ENCODE results near the gene YARS1.
"Not testable (repeated sequence)": the region's sequence is repeated elsewhere in the genome, so short reads cannot be mapped to it uniquely, and the experiment has no call there.

The YARS1 gene

DNA sequence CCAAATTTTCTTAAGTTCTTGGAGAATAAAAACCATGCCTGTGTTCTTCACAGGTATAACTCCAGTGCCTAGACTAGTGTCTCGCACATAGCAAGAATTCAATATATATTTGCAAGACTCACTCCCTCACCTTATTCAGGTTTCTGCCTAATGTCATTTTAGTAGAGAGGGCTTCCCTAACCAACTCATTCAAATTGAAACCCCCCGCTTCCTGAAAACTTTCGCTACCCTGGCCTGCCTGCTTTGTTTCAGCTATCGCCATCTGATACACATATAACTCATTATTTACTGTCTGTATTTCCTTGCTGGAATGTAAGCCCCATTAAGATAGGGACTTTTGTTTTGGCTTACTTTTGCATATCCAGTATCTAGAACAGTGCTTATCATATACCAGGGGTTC lies 8.6 kb downstream of the YARS1 start:
- Histone ChIP-seq H3K27me3 (ENCODE audit: insufficient read depth, low read length) (no peaks in the 10 kb centered on the region), H3K36me3 (ENCODE audit: insufficient read depth, low read length) (peaks cover 54% of the 10 kb centered on the region), H3K9me3 (ENCODE audit: low read length) (peaks cover 12% of the 10 kb centered on the region), H3K4me1 (ENCODE audit: insufficient read depth, low read length) (no peaks in the 10 kb centered on the region), H3K4me3 (ENCODE audit: low read length) (no peak overlapping the region), H2AFZ (ENCODE audit: low read depth, low read length) (no peak overlapping the region)

DNA sequence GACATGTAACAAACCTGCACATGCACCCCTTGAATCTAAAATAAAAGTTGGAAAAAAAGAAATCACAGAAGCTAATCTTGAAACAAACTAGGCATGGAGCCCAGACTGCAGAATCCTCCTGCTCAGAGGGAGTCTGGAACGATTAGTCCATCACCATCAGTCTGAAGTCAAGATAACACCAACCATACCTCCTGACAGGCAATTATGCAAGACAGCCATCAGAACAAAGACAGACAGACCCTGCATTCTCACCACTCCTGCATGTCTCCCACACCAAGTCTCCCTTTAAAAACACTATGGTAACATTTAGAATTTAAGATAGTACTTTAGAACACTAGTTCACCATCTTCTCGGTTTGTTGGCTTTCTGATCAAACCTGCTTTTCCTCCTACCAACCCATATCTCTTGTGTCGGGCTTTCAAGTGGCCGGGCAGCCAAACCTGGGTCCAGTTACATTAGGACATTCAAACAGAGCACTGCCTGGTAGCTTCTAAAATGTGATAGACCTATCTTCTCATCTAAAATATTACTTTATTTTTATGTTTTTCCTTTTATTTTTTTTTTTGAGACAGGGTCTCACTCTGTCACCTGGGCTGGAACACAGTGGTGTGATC lies 10.1 kb downstream of the YARS1 start:
- no peaks in the 10 kb centered on the region for H3K4me1 ChIP-seq (ENCODE audit: insufficient read depth, low read length)
- no peak overlapping the region for H2AFZ ChIP-seq (ENCODE audit: low read depth, low read length)
- peaks cover 66% of the 10 kb centered on the region for H3K36me3 ChIP-seq (ENCODE audit: insufficient read depth, low read length)
- H3K4me3 ChIP-seq (ENCODE audit: low read length): no peak overlapping the region
- no peaks in the 10 kb centered on the region for H3K27me3 ChIP-seq (ENCODE audit: insufficient read depth, low read length)
- peaks cover 24% of the 10 kb centered on the region for H3K9me3 ChIP-seq (ENCODE audit: low read length)

DNA sequence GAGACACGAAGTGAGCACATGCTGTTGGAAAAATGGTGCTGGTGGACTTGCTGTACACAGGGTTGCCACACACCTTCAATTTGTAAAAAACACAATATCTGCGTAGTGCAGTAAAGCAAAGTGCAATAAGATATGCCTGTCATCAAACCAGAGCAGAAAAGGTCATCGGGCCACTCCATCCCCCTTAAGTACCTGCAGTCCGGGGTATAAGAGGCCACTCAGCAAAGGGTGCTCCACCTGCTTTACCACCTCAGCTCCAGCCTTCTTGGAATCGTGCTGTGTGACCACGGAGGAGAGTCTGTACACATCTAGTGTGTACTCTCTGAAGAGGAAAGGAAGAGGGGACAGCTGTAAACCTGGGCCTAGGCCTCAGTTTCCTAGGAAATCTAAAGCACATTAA lies 10.9 kb downstream of the YARS1 start:
- peaks cover 24% of the 10 kb centered on the region for H3K9me3 ChIP-seq (ENCODE audit: low read length)
- H3K36me3 ChIP-seq (ENCODE audit: insufficient read depth, low read length): peaks cover 68% of the 10 kb centered on the region
- no peak overlapping the region for H3K4me3 ChIP-seq (ENCODE audit: low read length)

DNA sequence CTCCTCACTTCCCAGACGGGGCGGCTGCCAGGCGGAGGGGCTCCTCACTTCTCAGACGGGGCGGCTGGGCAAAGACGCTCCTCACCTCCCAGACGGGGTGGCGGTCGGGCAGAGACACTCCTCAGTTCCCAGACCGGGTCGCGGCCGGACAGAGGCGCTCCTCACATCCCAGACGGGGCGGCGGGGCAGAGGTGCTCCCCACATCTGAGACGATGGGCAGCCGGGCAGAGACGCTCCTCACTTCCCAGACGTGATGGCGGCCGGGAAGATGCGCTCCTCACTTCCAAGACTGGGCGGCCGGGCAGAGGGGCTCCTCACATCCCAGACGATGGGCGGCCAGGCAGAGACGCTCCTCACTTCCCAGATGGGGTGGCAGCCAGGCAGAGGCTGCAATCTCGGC lies 12.7 kb downstream of the YARS1 start:
- Histone ChIP-seq H3K36me3 (ENCODE audit: insufficient read depth, low read length) (peaks cover 62% of the 10 kb centered on the region), H3K9me3 (ENCODE audit: low read length) (peaks cover 24% of the 10 kb centered on the region)
- H3K4me3 ChIP-seq (ENCODE audit: low read length); H3K27me3 ChIP-seq (ENCODE audit: insufficient read depth, low read length); H3K4me1 ChIP-seq (ENCODE audit: insufficient read depth, low read length); H2AFZ ChIP-seq (ENCODE audit: low read depth, low read length): not testable (repeated sequence)

More for the DNA sequence above, 10.9 kb downstream of the YARS1 start:
- Histone ChIP-seq H2AFZ (ENCODE audit: low read depth, low read length) (no peak overlapping the region), H3K4me1 (ENCODE audit: insufficient read depth, low read length) (no peaks in the 10 kb centered on the region), H3K27me3 (ENCODE audit: insufficient read depth, low read length) (no peaks in the 10 kb centered on the region)

DNA sequence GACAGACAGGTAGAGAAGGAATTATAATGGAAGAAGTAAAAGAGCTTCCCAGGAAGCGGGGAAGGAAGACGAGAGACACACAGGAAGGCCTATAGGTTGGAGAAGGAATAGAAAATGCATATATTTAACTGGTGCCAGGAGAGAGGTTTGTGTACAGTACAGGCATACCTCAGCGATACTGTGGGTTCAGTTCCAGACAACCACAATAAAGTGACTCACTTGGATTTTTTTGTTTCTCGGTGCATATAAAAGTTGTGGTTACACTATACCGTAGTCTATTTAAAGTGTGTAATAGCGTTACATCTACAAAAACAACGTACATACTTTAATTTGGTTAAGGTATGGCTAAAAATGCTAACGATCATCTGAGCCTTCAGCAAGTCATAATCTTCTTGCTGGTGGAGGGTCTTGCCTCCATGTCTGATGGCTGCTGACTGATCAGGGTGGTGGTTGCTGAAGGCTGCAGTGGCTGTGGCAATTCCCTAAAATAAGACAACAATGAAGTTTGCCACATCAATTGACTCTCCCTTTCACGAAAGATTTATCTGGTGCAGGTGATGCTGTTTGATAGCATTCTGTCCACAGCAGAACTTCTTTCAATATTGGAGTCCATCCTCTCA lies 16.0 kb downstream of the YARS1 start:
- no peaks in the 10 kb centered on the region for H3K27me3 ChIP-seq (ENCODE audit: insufficient read depth, low read length)
- H3K4me3 ChIP-seq (ENCODE audit: low read length): no peak overlapping the region
- peaks cover 22% of the 10 kb centered on the region for H3K9me3 ChIP-seq (ENCODE audit: low read length)
- no peak overlapping the region for H2AFZ ChIP-seq (ENCODE audit: low read depth, low read length)
- H3K36me3 ChIP-seq (ENCODE audit: insufficient read depth, low read length): peaks cover 60% of the 10 kb centered on the region
- H3K4me1 ChIP-seq (ENCODE audit: insufficient read depth, low read length): no peaks in the 10 kb centered on the region

DNA sequence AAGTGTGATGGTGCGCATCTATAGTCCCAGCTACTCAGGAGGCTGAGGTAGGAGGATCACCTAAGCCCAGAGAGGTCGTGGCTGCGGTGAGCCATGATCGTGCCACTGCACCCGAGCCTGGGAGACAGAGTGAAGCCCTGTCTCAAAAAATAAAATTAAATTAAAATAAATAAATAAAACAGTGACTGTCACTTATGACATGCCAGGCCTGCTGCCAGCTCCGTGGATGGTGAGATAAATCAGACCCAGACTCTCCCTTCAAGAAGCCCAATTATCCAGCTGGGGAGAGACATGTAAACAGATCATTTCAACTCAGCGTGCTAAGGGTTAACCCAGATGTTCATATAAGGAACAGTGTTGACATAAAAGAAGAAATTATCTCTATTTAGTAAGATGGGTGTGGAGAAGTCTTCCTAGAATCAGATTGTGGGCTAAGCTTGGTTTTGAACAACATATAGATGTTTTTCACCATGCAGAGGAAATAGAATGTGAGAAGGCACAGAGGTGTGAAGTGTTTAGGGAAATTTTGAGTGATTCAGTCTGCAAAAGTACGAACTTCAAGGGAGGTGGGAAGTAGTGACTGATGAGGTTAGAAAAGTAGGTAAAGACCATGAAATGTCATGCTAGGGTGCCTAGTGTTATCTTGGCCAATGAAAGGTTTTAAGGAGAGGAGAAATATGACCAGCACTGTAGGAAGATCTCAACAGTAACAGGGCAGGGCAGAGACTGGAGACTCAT lies 18.3 kb downstream of the YARS1 start:
- Histone ChIP-seq H3K36me3 (ENCODE audit: insufficient read depth, low read length) (peaks cover 62% of the 10 kb centered on the region), H3K27me3 (ENCODE audit: insufficient read depth, low read length) (no peaks in the 10 kb centered on the region)

DNA sequence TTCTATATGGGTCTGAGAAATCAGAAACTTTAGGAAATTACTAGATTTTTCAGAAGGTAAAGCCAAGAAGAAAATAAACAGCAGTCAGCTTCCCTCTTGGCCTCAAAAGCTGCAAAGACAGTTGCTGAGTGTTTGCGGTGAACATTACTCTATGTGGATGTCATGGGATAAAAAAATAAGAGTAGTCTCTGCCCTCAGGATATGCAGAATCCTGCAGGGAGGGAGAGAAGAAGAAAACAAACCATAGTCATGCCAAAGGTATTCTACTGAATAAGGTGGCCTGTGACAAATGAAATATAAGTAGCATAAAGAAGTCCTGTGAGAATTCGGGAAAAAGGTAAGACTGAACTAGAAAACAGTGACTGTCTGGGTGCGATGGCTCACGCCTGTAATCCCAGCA lies 19.0 kb downstream of the YARS1 start:
- H3K4me1 ChIP-seq (ENCODE audit: insufficient read depth, low read length): no peaks in the 10 kb centered on the region
- no peaks in the 10 kb centered on the region for H3K27me3 ChIP-seq (ENCODE audit: insufficient read depth, low read length)
- H2AFZ ChIP-seq (ENCODE audit: low read depth, low read length): no peak overlapping the region
- H3K9me3 ChIP-seq (ENCODE audit: low read length): peaks cover 9% of the 10 kb centered on the region
- H3K36me3 ChIP-seq (ENCODE audit: insufficient read depth, low read length): peaks cover 65% of the 10 kb centered on the region
- H3K4me3 ChIP-seq (ENCODE audit: low read length): no peak overlapping the region

More for the DNA sequence above, 18.3 kb downstream of the YARS1 start:
- no peak overlapping the region for H3K4me3 ChIP-seq (ENCODE audit: low read length)
- peaks cover 11% of the 10 kb centered on the region for H3K9me3 ChIP-seq (ENCODE audit: low read length)
- no peaks in the 10 kb centered on the region for H3K4me1 ChIP-seq (ENCODE audit: insufficient read depth, low read length)
- H2AFZ ChIP-seq (ENCODE audit: low read depth, low read length): no peak overlapping the region

DNA sequence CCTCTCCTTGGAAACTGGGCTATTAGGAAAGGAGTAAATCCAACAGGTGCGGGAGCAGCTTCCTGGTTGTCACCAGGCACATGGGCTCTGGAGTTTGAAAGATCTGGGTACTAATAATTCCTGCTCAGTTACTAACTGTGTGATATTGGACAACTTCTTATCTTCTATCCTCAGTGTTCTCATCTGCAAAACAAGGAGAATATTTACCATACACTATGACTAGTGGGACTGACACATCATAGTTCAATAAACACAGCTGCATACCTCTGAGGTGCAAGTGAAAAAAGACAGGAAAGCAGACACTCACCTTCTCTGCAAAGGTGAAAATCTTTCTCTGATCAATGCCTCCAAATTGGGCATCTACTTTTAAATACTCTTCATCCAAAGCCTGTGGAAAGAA lies 19.7 kb downstream of the YARS1 start:
- Histone ChIP-seq H3K27me3 (ENCODE audit: insufficient read depth, low read length) (no peaks in the 10 kb centered on the region), H3K9me3 (ENCODE audit: low read length) (peaks cover 3% of the 10 kb centered on the region), H3K36me3 (ENCODE audit: insufficient read depth, low read length) (peaks cover 63% of the 10 kb centered on the region), H3K4me1 (ENCODE audit: insufficient read depth, low read length) (no peaks in the 10 kb centered on the region), H3K4me3 (ENCODE audit: low read length) (no peak overlapping the region), H2AFZ (ENCODE audit: low read depth, low read length) (no peak overlapping the region)

DNA sequence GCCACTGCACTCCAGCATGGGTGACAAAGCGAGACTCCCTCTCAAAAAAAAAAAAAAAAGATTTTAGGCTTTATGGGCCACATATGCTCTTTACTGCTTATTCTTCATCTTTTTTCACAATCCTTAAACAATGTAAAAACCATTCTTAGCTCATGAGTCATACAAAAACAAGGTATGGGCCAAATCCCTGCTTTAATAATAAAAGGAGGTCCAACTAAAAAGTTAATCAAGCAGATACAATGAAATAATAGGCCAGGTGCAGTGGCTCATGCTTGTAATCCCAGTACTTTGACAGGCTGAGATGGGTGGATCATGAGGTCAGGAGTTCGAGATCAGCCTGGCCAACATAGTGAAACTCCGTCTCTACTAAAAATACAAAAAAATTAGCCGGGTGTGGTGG lies 21.4 kb downstream of the YARS1 start:
- H3K27me3 ChIP-seq (ENCODE audit: insufficient read depth, low read length); H2AFZ ChIP-seq (ENCODE audit: low read depth, low read length); H3K4me3 ChIP-seq (ENCODE audit: low read length); H3K9me3 ChIP-seq (ENCODE audit: low read length); H3K4me1 ChIP-seq (ENCODE audit: insufficient read depth, low read length): not testable (repeated sequence)
- H3K36me3 ChIP-seq (ENCODE audit: insufficient read depth, low read length): peaks cover 66% of the 10 kb centered on the region

DNA sequence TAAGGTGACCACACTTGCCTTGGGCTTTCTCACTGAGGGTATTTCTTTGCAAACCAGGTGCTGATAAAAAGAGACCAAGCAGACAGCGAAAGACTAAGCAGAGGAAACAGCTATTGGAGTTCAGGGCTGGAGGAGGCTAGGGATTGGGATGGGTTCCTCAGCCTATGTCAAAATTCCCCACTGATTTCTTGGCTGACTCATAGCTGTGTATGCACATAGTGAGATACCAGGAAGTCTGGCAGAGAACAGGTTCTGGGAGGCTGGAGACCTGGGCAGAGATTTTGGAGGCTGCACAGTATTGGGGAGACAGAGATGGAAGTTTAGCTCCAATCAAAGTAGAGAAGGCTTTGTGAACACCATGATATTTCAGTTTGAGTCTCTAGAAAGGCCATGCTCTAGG lies 25.3 kb downstream of the YARS1 start:
- no peaks in the 10 kb centered on the region for H3K9me3 ChIP-seq (ENCODE audit: low read length)
- no peak overlapping the region for H3K4me3 ChIP-seq (ENCODE audit: low read length)
- H3K27me3 ChIP-seq (ENCODE audit: insufficient read depth, low read length): no peaks in the 10 kb centered on the region
- no peaks in the 10 kb centered on the region for H3K4me1 ChIP-seq (ENCODE audit: insufficient read depth, low read length)
- no peak overlapping the region for H2AFZ ChIP-seq (ENCODE audit: low read depth, low read length)
- H3K36me3 ChIP-seq (ENCODE audit: insufficient read depth, low read length): peaks cover 65% of the 10 kb centered on the region

DNA sequence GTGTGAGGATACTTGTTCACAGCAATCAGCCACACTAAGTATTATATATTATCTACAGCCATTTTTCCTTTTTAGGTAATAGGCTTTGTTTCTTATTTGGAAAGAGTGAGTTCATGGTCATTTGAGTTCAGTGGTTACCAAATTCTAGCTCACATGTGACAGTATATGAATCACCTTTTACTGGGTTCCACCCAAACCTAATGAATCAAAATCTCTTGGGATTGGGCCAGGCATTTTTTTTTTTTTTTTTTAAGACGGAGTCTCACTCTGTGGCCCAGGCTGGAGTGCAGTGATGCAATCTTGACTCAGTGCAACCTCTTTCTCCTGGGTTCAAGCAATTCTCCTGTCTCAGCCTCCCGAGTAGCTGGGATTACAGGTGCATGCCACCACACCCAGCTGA lies 27.8 kb downstream of the YARS1 start:
- H3K9me3 ChIP-seq (ENCODE audit: low read length); H2AFZ ChIP-seq (ENCODE audit: low read depth, low read length); H3K4me1 ChIP-seq (ENCODE audit: insufficient read depth, low read length); H3K4me3 ChIP-seq (ENCODE audit: low read length); H3K27me3 ChIP-seq (ENCODE audit: insufficient read depth, low read length): not testable (repeated sequence)
- peaks cover 68% of the 10 kb centered on the region for H3K36me3 ChIP-seq (ENCODE audit: insufficient read depth, low read length)

DNA sequence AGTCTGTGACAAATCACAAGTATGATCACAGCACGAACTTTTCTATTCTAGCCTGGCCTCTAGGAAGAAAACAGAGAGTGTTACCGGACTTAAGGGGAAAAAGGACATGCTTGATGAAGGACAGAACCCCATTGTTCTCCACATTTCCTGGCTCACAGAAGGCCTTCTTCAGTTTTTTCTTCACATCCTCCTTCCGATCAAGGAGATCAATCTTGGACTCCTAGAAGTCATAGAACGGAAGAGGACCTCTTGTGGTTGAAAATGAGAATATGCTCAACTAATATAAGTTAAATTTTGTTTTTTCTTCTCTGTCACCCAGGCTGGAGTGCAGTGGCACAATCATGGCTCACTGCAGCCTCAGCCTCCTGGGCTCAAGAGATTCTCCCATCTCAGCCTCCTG lies 30.3 kb downstream of the YARS1 start:
- Histone ChIP-seq H3K36me3 (ENCODE audit: insufficient read depth, low read length) (peaks cover 62% of the 10 kb centered on the region), H3K4me3 (ENCODE audit: low read length) (no peak overlapping the region), H2AFZ (ENCODE audit: low read depth, low read length) (no peak overlapping the region), H3K27me3 (ENCODE audit: insufficient read depth, low read length) (no peaks in the 10 kb centered on the region), H3K9me3 (ENCODE audit: low read length) (no peaks in the 10 kb centered on the region), H3K4me1 (ENCODE audit: insufficient read depth, low read length) (no peaks in the 10 kb centered on the region)

DNA sequence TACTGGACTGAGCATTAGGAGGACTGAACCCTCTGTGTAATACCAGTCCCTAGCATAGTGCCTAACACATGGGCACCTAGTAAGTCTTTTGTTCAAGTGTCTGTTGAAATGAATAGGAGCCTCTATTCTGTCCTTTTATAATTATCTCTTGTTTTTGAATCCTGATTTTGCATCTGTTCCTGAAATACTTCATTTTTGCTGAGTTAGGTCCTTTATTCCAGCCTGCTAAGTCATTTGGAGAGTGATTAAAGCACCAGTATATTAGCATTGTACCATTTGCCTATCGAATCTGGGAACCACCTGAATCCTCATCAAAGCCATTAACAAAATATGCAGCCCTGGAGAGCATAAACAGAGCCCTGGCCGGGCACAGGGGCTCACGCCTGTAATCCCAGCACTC lies 32.3 kb downstream of the YARS1 start:
- Histone ChIP-seq H3K4me1 (ENCODE audit: insufficient read depth, low read length) (no peaks in the 10 kb centered on the region), H3K27me3 (ENCODE audit: insufficient read depth, low read length) (no peaks in the 10 kb centered on the region), H2AFZ (ENCODE audit: low read depth, low read length) (no peak overlapping the region), H3K9me3 (ENCODE audit: low read length) (no peaks in the 10 kb centered on the region), H3K4me3 (ENCODE audit: low read length) (no peak overlapping the region), H3K36me3 (ENCODE audit: insufficient read depth, low read length) (peaks cover 70% of the 10 kb centered on the region)

Measured in neuron (in vitro differentiated cells).